HCT116 (cell line): Measurements from ENCODE around the gene UBTD1. TPM values are rescaled to one million over a fixed set of nuclear protein-coding genes. Genes with fewer than 3 reads are reported as not detected.
A peak's percentile ranks its signal among the peaks of the same experiment; 100 is the strongest.

Experiments
- ATAC-seq: fragments of 200-7000 bp; cut with Tn5 transposase; 2 replicates; pipeline ENCODE4 v1.9.1; 2020; ENCODE audit warnings: mild to moderate bottlenecking, moderate library complexity
- BruUV-seq: library from RNA; stranded (reverse); fragments of 400-500 nt; replicated peaks from 2 replicates; lab custom pipeline; 2021; lab: Mats Ljungman, UMichigan
- CTCF ChIA-PET: fragments of 300-600 bp; sonication (Branson Sonifier 250); formaldehyde crosslinking; loops from one replicate; lab custom pipeline; 2021; ENCODE audit warnings: antibody characterized with exemption; lab: Charles Lee
- POLR2A ChIA-PET: fragments of 300-600, 350-600 bp; sonication (Branson Sonifier 250); formaldehyde crosslinking; loops from one replicate; lab custom pipeline; 2021; ENCODE audit warnings: antibody characterized with exemption; lab: Charles Lee
- RAD21 ChIA-PET, 2 experiments: fragments of 300-600 bp; sonication (Branson Sonifier 250); formaldehyde crosslinking; loops; one replicate each; lab custom pipeline; 2023; ENCODE audit warnings: low total read pairs in 2 of 2; ENCODE audit not compliant: uncharacterized antibody in 2 of 2, unreplicated experiment in 2 of 2, low non-redundant PET in 1 of 2; lab: Charles Lee
- DNase-seq: peaks from one replicate; pipeline ENCODE4 v3.0.0-alpha.2; 2010; ENCODE audit warnings: low read depth, low spot score
- H2AFZ ChIP-seq: fragments of 200-600 bp; shearing (Covaris generic), sonication (generic); 2 replicates; pipeline ENCODE4 v1.6.1; 2017; ENCODE audit warnings: low read depth, mixed run types, mixed read lengths, antibody characterized with exemption, low read length; ENCODE audit not compliant: poor library complexity, severe bottlenecking
- H3K27ac ChIP-seq: 2 replicates; pipeline ENCODE4 v1.5.1; 2012; ENCODE audit warnings: low read depth, low read length
- H3K27me3 ChIP-seq: fragments of 200-600 bp; sonication (generic); 2 replicates; pipeline ENCODE4 v1.6.1; 2016; ENCODE audit warnings: mixed run types, low read length, mixed read lengths; ENCODE audit not compliant: insufficient read depth
- H3K36me3 ChIP-seq, 2 experiments: fragments of 200-500 bp in 1 of 2; fragments of 200-600 bp in 1 of 2; sonication (Bioruptor generic) in 1 of 2; sonication (generic) in 1 of 2; 2 replicates each; pipeline versions ENCODE4 v1.5.1 to v1.6.1; 2014 to 2016; ENCODE audit warnings: low read length in 2 of 2, inconsistent platforms in 1 of 2, mixed read lengths in 1 of 2, mixed run types in 1 of 2; ENCODE audit not compliant: insufficient read depth in 2 of 2, control insufficient read depth in 1 of 2
- H3K4me1 ChIP-seq, 2 experiments: fragments of 200-600 bp in 1 of 2; sonication (generic) in 1 of 2; 2 replicates each; pipeline versions ENCODE4 v1.5.1 to v1.6.1; 2012 to 2017; ENCODE audit warnings: low read length in 2 of 2, inconsistent platforms in 1 of 2, mild to moderate bottlenecking in 1 of 2, mixed read lengths in 1 of 2, mixed run types in 1 of 2, moderate library complexity in 1 of 2; ENCODE audit not compliant: insufficient read depth in 2 of 2, control insufficient read depth in 1 of 2
- H3K4me2 ChIP-seq: fragments of 200-600 bp; sonication (generic); 2 replicates; pipeline ENCODE4 v1.6.1; 2017; ENCODE audit warnings: mixed run types, low read length, mixed read lengths
- H3K4me3 ChIP-seq, 2 experiments: fragments of 200-600 bp in 1 of 2; sonication (generic) in 1 of 2; replicated peaks in 1 of 2; 2 replicates each; pipeline ENCODE4 v1.5.1; 2011 to 2016; ENCODE audit warnings: low read length in 2 of 2, control low read depth in 1 of 2, low read depth in 1 of 2, mild to moderate bottlenecking in 1 of 2, mixed read lengths in 1 of 2, mixed run types in 1 of 2
- H3K79me2 ChIP-seq: fragments of 200-600 bp; sonication (generic); 2 replicates; pipeline ENCODE4 v1.6.1; 2017; ENCODE audit warnings: mild to moderate bottlenecking, mixed run types, low read length, moderate library complexity, mixed read lengths; ENCODE audit not compliant: insufficient read depth
- H3K9ac ChIP-seq: fragments of 200-600 bp; sonication (generic); 2 replicates; pipeline ENCODE4 v1.6.1; 2016; ENCODE audit warnings: low read length, mixed read lengths
- H3K9me2 ChIP-seq: fragments of 200-600 bp; sonication (generic), shearing (Covaris generic); 2 replicates; pipeline ENCODE4 v1.6.1; 2017; ENCODE audit warnings: mixed run types, mild to moderate bottlenecking, moderate library complexity; ENCODE audit not compliant: insufficient read depth
- H3K9me3 ChIP-seq, 2 experiments: fragments of 200-500 bp in 1 of 2; fragments of 200-600 bp in 1 of 2; sonication (Bioruptor generic) in 1 of 2; sonication (generic) in 1 of 2; 2 replicates each; pipeline ENCODE4 v1.6.1; 2014 to 2017; ENCODE audit warnings: low read length in 2 of 2, mixed read lengths in 2 of 2, inconsistent platforms in 1 of 2, low read depth in 1 of 2, mild to moderate bottlenecking in 1 of 2, mixed run types in 1 of 2, moderate library complexity in 1 of 2; ENCODE audit not compliant: control insufficient read depth in 1 of 2, insufficient read depth in 1 of 2
- H4K20me1 ChIP-seq: fragments of 200-600 bp; sonication (generic), shearing (Covaris generic); 2 replicates; pipeline ENCODE4 v1.6.1; 2017; ENCODE audit warnings: mixed run types, mild to moderate bottlenecking, moderate library complexity; ENCODE audit not compliant: insufficient read depth
- CEBPB ChIP-seq: IDR thresholded peaks from 2 replicates; pipeline ENCODE4 v1.6.1; 2012; ENCODE audit warnings: low read depth
- EZH2 ChIP-seq: fragments of 200-600 bp; sonication (generic); IDR thresholded peaks from 2 replicates; pipeline ENCODE4 v1.6.1; 2017; ENCODE audit warnings: antibody characterized with exemption, mixed run types
- EZH2phosphoT487 ChIP-seq: fragments of 200-600 bp; IDR thresholded peaks from 2 replicates; pipeline ENCODE4 v1.6.1; 2018; ENCODE audit warnings: antibody characterized with exemption, borderline replicate concordance
- FOSL1 ChIP-seq: IDR thresholded peaks from 2 replicates; pipeline ENCODE4 v1.6.1; 2012; ENCODE audit warnings: low read depth
- JUND ChIP-seq: IDR thresholded peaks from 2 replicates; pipeline ENCODE4 v1.6.1; 2012
- RAD21 ChIP-seq: IDR thresholded peaks from 2 replicates; pipeline ENCODE4 v1.6.1; 2012; ENCODE audit warnings: low read depth, mild to moderate bottlenecking
- SIN3A ChIP-seq: IDR thresholded peaks from 2 replicates; pipeline ENCODE4 v1.6.1; 2012; ENCODE audit warnings: low read depth
- YY1 ChIP-seq: IDR thresholded peaks from 2 replicates; pipeline ENCODE4 v1.6.1; 2011; ENCODE audit warnings: low read length, low read depth, moderate library complexity, mild to moderate bottlenecking; ENCODE audit not compliant: insufficient replicate concordance; ENCODE audit errors: extremely low read depth
- ZFX ChIP-seq: fragments of 450-650 bp; IDR thresholded peaks from 2 replicates; pipeline ENCODE4 v1.6.1; 2017
- ZNF274 ChIP-seq: fragments of 200-500 bp; sonication (Bioruptor generic); IDR thresholded peaks from 2 replicates; pipeline ENCODE4 v1.6.1; 2014; ENCODE audit warnings: mild to moderate bottlenecking, low read depth, low read length, inconsistent platforms
- intact Hi-C: fragments of 100-400 bp; cut with micrococcal nuclease; formaldehyde crosslinking; loops from 2 replicates; pipeline ENCODE4 v1.10.0; 2022
- total RNA-seq: library from RNA; stranded (reverse); gene quantifications from one replicate; pipeline ENCODE4 v1.2.1, GENCODE V29; 2021; ENCODE audit not compliant: unreplicated experiment
- TF ChIP-seq, protein P1 (sequence below): IDR thresholded peaks from 2 replicates; pipeline ENCODE4 v1.6.1; 2012
- TF ChIP-seq, protein P2 (sequence below), 3 experiments: fragments of 200-600 bp in 1 of 3; sonication (generic) in 1 of 3; IDR thresholded peaks in 2 of 3; conservative IDR thresholded peaks in 1 of 3; 2 replicates each; pipeline ENCODE4 v1.5.1; 2012 to 2017; ENCODE audit warnings: low read depth in 2 of 3, low read length in 2 of 3, antibody characterized with exemption in 1 of 3, borderline replicate concordance in 1 of 3, control low read depth in 1 of 3, mild to moderate bottlenecking in 1 of 3, mixed read lengths in 1 of 3, mixed run types in 1 of 3, moderate library complexity in 1 of 3; ENCODE audit not compliant: insufficient read depth in 1 of 3
- TF ChIP-seq, protein P3 (sequence below): IDR thresholded peaks from 2 replicates; pipeline ENCODE4 v1.6.1; 2011; ENCODE audit warnings: mild to moderate bottlenecking, low read length, moderate library complexity; ENCODE audit not compliant: insufficient replicate concordance; ENCODE audit errors: extremely low read depth

Gene UBTD1
- total RNA-seq, 1 experiment from 2014 or later, result 12.8 TPM

DNA sequence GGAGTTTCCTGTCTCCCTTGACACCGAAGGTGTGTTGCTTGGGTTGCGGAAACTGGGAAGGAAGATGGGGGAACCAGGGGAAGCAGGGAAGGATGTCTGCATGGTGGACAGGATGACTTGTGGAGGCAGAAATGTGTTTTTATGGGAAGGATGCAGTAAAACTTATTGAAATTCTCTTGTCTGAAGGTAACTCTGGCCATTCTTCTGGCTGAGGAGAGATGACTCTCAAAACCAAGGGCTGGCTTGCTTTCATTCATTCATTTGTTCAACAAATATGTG, 1.5 kb downstream of the UBTD1 start:
- no peaks in the 10 kb centered on the region for H3K36me3 ChIP-seq
- no peaks in the 10 kb centered on the region for H3K9me2 ChIP-seq
- no peaks in the 10 kb centered on the region for H4K20me1 ChIP-seq
- ChIA-PET RAD21 (no interaction called here), CTCF (no interaction called here), POLR2A (no interaction called here)
- peak overlapping the region; percentile 81 for H3K4me2 ChIP-seq
- H3K9me3 ChIP-seq, result no peaks in the 10 kb centered on the region
- no peaks in the 10 kb centered on the region for H3K27me3 ChIP-seq
- intact Hi-C loops, result no loop called here
- no peak for ATAC-seq
- peaks cover 28% of the 10 kb centered on the region for H3K79me2 ChIP-seq
- TF ChIP-seq JUND (no peak), YY1 (no peak), RAD21 (no peak), CEBPB (no peak), EZH2 (no peak), ZFX (no peak)
- TF ChIP-seq, protein P1, sequence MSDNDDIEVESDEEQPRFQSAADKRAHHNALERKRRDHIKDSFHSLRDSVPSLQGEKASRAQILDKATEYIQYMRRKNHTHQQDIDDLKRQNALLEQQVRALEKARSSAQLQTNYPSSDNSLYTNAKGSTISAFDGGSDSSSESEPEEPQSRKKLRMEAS, result no peak
- TF ChIP-seq, protein P2, sequence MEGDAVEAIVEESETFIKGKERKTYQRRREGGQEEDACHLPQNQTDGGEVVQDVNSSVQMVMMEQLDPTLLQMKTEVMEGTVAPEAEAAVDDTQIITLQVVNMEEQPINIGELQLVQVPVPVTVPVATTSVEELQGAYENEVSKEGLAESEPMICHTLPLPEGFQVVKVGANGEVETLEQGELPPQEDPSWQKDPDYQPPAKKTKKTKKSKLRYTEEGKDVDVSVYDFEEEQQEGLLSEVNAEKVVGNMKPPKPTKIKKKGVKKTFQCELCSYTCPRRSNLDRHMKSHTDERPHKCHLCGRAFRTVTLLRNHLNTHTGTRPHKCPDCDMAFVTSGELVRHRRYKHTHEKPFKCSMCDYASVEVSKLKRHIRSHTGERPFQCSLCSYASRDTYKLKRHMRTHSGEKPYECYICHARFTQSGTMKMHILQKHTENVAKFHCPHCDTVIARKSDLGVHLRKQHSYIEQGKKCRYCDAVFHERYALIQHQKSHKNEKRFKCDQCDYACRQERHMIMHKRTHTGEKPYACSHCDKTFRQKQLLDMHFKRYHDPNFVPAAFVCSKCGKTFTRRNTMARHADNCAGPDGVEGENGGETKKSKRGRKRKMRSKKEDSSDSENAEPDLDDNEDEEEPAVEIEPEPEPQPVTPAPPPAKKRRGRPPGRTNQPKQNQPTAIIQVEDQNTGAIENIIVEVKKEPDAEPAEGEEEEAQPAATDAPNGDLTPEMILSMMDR (IDR thresholded peaks at IDR 0.05 in 2 of 3, conservative IDR thresholded peaks at IDR 0.05 in 1 of 3; ENCODE audit: borderline replicate concordance in 1 of 3, insufficient read depth in 1 of 3, low read depth in 2 of 3, low read length in 2 of 3), result no peak
- DNase-seq, result no peak
- H3K4me1 ChIP-seq, result peaks cover 9 to 17% of the 10 kb centered on the region in 2 experiments; a peak in 3 of 4 replicates
- H3K27ac ChIP-seq, result no peak overlapping the region
- peak overlapping the region; percentile 76 to 81 for H3K4me3 ChIP-seq
- no peak overlapping the region for H2AFZ ChIP-seq
- BruUV-seq, result TSS peak; percentile 27
- no peak overlapping the region for H3K9ac ChIP-seq

DNA sequence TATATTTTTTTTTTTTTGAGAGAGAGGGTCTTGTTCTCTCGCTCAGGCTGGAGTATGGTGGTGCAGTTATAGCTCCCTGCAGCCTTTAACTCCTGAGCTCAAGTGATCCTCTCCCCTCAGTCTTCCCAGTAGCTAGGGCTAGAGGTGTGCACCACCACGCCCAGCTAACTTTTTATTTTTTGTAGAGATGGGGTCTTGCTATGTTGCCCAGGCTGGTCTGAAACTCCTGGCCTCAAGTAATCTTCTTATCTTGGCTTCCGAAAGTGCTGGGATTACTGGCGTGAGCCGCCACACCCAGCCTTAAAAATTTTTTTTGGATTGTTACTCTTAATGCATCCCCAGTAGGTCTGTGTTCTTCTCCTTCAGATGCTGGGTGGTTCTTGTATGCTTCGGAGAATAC, 4.2 kb downstream of the UBTD1 start:
- Histone ChIP-seq H4K20me1 (no peaks in the 10 kb centered on the region), H3K4me3 (no peak overlapping the region), H3K9me3 (no peaks in the 10 kb centered on the region), H3K27ac (no peak overlapping the region), H3K36me3 (no peaks in the 10 kb centered on the region), H2AFZ (no peak overlapping the region), H3K79me2 (peaks cover 1% of the 10 kb centered on the region), H3K9ac (no peak overlapping the region), H3K4me2 (no peak overlapping the region), H3K27me3 (no peaks in the 10 kb centered on the region), H3K9me2 (no peaks in the 10 kb centered on the region), H3K4me1 (peaks cover 6 to 9% of the 10 kb centered on the region in 2 experiments; a peak in 3 of 4 replicates)
- BruUV-seq, result no TSS peak
- RAD21 ChIA-PET, result no interaction called here
- CTCF ChIA-PET, result no interaction called here
- POLR2A ChIA-PET, result no interaction called here
- DNase-seq, result no peak
- intact Hi-C loops, result no loop called here
- ATAC-seq, result no peak
- TF ChIP-seq ZNF274 (no peak), FOSL1 (no peak), ZFX (no peak), SIN3A (no peak), EZH2phosphoT487 (no peak)
- TF ChIP-seq, protein P3, sequence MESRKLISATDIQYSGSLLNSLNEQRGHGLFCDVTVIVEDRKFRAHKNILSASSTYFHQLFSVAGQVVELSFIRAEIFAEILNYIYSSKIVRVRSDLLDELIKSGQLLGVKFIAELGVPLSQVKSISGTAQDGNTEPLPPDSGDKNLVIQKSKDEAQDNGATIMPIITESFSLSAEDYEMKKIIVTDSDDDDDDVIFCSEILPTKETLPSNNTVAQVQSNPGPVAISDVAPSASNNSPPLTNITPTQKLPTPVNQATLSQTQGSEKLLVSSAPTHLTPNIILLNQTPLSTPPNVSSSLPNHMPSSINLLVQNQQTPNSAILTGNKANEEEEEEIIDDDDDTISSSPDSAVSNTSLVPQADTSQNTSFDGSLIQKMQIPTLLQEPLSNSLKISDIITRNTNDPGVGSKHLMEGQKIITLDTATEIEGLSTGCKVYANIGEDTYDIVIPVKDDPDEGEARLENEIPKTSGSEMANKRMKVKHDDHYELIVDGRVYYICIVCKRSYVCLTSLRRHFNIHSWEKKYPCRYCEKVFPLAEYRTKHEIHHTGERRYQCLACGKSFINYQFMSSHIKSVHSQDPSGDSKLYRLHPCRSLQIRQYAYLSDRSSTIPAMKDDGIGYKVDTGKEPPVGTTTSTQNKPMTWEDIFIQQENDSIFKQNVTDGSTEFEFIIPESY, result no peak
- TF ChIP-seq, protein P1, result no peak
